HL-60 (cell line): ENCODE results near the gene CUL1.

ENCODE experiments used
- DNase-seq, 2 experiments: peaks; one replicate each; pipeline ENCODE4 v3.0.0-alpha.2; 2010 to 2020; ENCODE audit warnings: low read depth in 1 of 2, low spot score in 1 of 2
- H3K27ac ChIP-seq: fragments of 250-450 bp; sonication (Bioruptor Pico); replicated peaks from 2 replicates; pipeline ENCODE4 v1.5.1; 2020; ENCODE audit warnings: mild to moderate bottlenecking, moderate library complexity
- H3K27me3 ChIP-seq: fragments of 250-450 bp; sonication (Bioruptor Pico); 2 replicates; pipeline ENCODE4 v1.5.1; 2021; ENCODE audit warnings: mild to moderate bottlenecking, moderate library complexity; ENCODE audit not compliant: insufficient read depth, poor library complexity, severe bottlenecking
- H3K4me3 ChIP-seq: replicated peaks from 2 replicates; pipeline ENCODE4 v1.5.1; 2011; ENCODE audit warnings: mild to moderate bottlenecking, control low read depth, low read length; ENCODE audit not compliant: insufficient read depth
- GABPA ChIP-seq: IDR thresholded peaks from 2 replicates; pipeline ENCODE4 v1.6.1; 2012; ENCODE audit warnings: low read depth
- POLR2AphosphoS5 ChIP-seq: IDR thresholded peaks from 2 replicates; pipeline ENCODE4 v1.6.1; 2012; ENCODE audit warnings: low read depth
- SPI1 ChIP-seq: IDR thresholded peaks from 2 replicates; pipeline ENCODE4 v1.6.1; 2012; ENCODE audit warnings: low read depth, mild to moderate bottlenecking, borderline replicate concordance
- TF ChIP-seq, protein P1 (sequence below): IDR thresholded peaks from one replicate; pipeline ENCODE4 v1.5.1; 2011; ENCODE audit warnings: low read length, control low read depth, inconsistent platforms; ENCODE audit not compliant: insufficient read depth
- TF ChIP-seq, protein P2 (sequence below): IDR thresholded peaks from 2 replicates; pipeline ENCODE4 v1.6.1; 2012; ENCODE audit warnings: low read depth; ENCODE audit not compliant: insufficient replicate concordance

Gene CUL1

GRCh38 chr7:148687555-148687954 is 11.1 kb upstream of the CUL1 start:
- Histone ChIP-seq H3K27ac (no peak overlapping the region), H3K27me3 (no peaks in the 10 kb centered on the region), H3K4me3 (no peak overlapping the region)
- TF ChIP-seq GABPA (no peak), POLR2AphosphoS5 (no peak), SPI1 (no peak)
- TF ChIP-seq, protein P1, sequence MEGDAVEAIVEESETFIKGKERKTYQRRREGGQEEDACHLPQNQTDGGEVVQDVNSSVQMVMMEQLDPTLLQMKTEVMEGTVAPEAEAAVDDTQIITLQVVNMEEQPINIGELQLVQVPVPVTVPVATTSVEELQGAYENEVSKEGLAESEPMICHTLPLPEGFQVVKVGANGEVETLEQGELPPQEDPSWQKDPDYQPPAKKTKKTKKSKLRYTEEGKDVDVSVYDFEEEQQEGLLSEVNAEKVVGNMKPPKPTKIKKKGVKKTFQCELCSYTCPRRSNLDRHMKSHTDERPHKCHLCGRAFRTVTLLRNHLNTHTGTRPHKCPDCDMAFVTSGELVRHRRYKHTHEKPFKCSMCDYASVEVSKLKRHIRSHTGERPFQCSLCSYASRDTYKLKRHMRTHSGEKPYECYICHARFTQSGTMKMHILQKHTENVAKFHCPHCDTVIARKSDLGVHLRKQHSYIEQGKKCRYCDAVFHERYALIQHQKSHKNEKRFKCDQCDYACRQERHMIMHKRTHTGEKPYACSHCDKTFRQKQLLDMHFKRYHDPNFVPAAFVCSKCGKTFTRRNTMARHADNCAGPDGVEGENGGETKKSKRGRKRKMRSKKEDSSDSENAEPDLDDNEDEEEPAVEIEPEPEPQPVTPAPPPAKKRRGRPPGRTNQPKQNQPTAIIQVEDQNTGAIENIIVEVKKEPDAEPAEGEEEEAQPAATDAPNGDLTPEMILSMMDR = no peak
- TF ChIP-seq, protein P2, sequence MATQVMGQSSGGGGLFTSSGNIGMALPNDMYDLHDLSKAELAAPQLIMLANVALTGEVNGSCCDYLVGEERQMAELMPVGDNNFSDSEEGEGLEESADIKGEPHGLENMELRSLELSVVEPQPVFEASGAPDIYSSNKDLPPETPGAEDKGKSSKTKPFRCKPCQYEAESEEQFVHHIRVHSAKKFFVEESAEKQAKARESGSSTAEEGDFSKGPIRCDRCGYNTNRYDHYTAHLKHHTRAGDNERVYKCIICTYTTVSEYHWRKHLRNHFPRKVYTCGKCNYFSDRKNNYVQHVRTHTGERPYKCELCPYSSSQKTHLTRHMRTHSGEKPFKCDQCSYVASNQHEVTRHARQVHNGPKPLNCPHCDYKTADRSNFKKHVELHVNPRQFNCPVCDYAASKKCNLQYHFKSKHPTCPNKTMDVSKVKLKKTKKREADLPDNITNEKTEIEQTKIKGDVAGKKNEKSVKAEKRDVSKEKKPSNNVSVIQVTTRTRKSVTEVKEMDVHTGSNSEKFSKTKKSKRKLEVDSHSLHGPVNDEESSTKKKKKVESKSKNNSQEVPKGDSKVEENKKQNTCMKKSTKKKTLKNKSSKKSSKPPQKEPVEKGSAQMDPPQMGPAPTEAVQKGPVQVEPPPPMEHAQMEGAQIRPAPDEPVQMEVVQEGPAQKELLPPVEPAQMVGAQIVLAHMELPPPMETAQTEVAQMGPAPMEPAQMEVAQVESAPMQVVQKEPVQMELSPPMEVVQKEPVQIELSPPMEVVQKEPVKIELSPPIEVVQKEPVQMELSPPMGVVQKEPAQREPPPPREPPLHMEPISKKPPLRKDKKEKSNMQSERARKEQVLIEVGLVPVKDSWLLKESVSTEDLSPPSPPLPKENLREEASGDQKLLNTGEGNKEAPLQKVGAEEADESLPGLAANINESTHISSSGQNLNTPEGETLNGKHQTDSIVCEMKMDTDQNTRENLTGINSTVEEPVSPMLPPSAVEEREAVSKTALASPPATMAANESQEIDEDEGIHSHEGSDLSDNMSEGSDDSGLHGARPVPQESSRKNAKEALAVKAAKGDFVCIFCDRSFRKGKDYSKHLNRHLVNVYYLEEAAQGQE = no peak
- DNase-seq = no peak

DNA sequence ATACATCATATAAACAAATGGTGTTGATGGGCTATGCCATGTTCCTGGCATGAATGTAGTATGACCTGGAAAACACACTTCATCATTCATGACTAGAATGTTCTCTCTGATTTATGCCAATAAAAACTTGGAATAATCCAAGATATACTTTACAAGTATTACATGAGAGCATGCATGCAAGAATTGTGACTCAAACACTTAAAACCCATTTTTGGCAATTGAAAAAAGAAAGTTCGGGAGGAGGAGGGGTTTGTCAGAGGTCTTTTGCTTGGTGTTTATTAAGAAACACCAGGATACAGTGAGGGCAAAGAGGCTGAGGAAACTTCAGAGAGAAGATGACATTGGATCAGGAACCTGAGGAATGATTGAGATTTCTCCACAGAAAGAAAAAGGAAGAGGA is 10.2 kb upstream of the CUL1 start:
- TF ChIP-seq POLR2AphosphoS5 (no peak), GABPA (no peak), SPI1 (no peak)
- TF ChIP-seq, protein P2 = no peak
- TF ChIP-seq, protein P1 = no peak
- no peak for DNase-seq
- Histone ChIP-seq H3K27me3 (no peaks in the 10 kb centered on the region), H3K27ac (no peak overlapping the region), H3K4me3 (no peak overlapping the region)

GRCh38 chr7:148693651-148694050 is 5.1 kb upstream of the CUL1 start:
- Histone ChIP-seq H3K27ac (no peak overlapping the region), H3K27me3 (no peaks in the 10 kb centered on the region), H3K4me3 (no peak overlapping the region)
- DNase-seq = no peak
- TF ChIP-seq SPI1 = no peak
- no peak for TF ChIP-seq GABPA
- TF ChIP-seq, protein P1 = no peak
- TF ChIP-seq POLR2AphosphoS5 = no peak
- TF ChIP-seq, protein P2 = no peak
